Activated T-helper 2 cell treated with anti-CD3 and anti-CD28 coated beads, Interferon-gamma antibody, Interleukin-2, Interleukin-4, amounts not matched to agents 10 μg/mL and 5 μg/mL and 100 μg/mL, durations not matched to agents 14 hours and 24 hours and 36 hours (primary cell): ENCODE data around the gene MYO15A. TPM values are rescaled to one million over a fixed set of nuclear protein-coding genes. Genes with fewer than 3 reads are reported as not detected.

Experiments used
- DNase-seq: peaks from one replicate; pipeline ENCODE4 v3.0.0; 2021; ENCODE audit warnings: low spot score
- H3K27ac Mint-ChIP-seq: one replicate; pipeline ENCODE4 v1.8.0; 2021; ENCODE audit warnings: mixed read lengths
- H3K27me3 Mint-ChIP-seq: one replicate; pipeline ENCODE4 v1.8.0; 2021; ENCODE audit warnings: low read depth, mixed read lengths
- H3K36me3 Mint-ChIP-seq: one replicate; pipeline ENCODE4 v1.8.0; 2021; ENCODE audit warnings: low read depth, mixed read lengths
- H3K4me1 Mint-ChIP-seq: one replicate; pipeline ENCODE4 v1.8.0; 2021; ENCODE audit warnings: low read depth, mixed read lengths
- H3K4me3 Mint-ChIP-seq: one replicate; pipeline ENCODE4 v1.8.0; 2021; ENCODE audit warnings: low read depth, mild to moderate bottlenecking, moderate library complexity, mixed read lengths
- H3K9me3 Mint-ChIP-seq: one replicate; pipeline ENCODE4 v1.8.0; 2021; ENCODE audit warnings: mixed read lengths
- intact Hi-C: fragments of 100-400 bp; cut with micrococcal nuclease; formaldehyde crosslinking; loops from one replicate; pipeline ENCODE4 v1.15.1; 2023
- total RNA-seq: library from RNA; stranded (reverse); gene quantifications from 2 replicates; pipeline ENCODE4 v1.2.3, GENCODE V29; 2022

The MYO15A gene
- total RNA-seq, 1 donor from 2014 or later: 0.80 TPM

GRCh38 chr17:18107061-18107790, 1.3 kb upstream of the MYO15A start:
- no peak for DNase-seq
- intact Hi-C loops: no loop called here
- H3K36me3 Mint-ChIP-seq: peaks cover 12% of the 10 kb centered on the region
- H3K9me3 Mint-ChIP-seq: no peaks in the 10 kb centered on the region
- H3K27ac Mint-ChIP-seq: no peak overlapping the region
- no peak overlapping the region for H3K4me3 Mint-ChIP-seq
- no peaks in the 10 kb centered on the region for H3K4me1 Mint-ChIP-seq
- H3K27me3 Mint-ChIP-seq: no peaks in the 10 kb centered on the region

- Mint-ChIP-seq H3K4me1 (no peaks in the 10 kb centered on the region), H3K4me3 (no peak overlapping the region), H3K27me3 (no peaks in the 10 kb centered on the region), H3K27ac (no peak overlapping the region), H3K36me3 (peaks cover 12% of the 10 kb centered on the region), H3K9me3 (no peaks in the 10 kb centered on the region)
- DNase-seq: no peak
- intact Hi-C loops: no loop called here
These were observed 585 bp upstream of the MYO15A start for GRCh38 chr17:18107971-18108370.

GRCh38 chr17:18109935-18110485, 1.5 kb downstream of the MYO15A start:
- H3K4me1 Mint-ChIP-seq: no peaks in the 10 kb centered on the region

GRCh38 chr17:18110636-18111145, 2.1 kb downstream of the MYO15A start:
- peaks cover 4% of the 10 kb centered on the region for H3K36me3 Mint-ChIP-seq
- intact Hi-C loops: no loop called here
- H3K27me3 Mint-ChIP-seq: no peaks in the 10 kb centered on the region
- no peak overlapping the region for H3K4me3 Mint-ChIP-seq
- no peak overlapping the region for H3K27ac Mint-ChIP-seq
- no peak for DNase-seq
- H3K4me1 Mint-ChIP-seq: no peaks in the 10 kb centered on the region
- no peaks in the 10 kb centered on the region for H3K9me3 Mint-ChIP-seq

More at GRCh38 chr17:18109935-18110485, 1.5 kb downstream of the MYO15A start:
- no peak for DNase-seq
- intact Hi-C loops: no loop called here
- Mint-ChIP-seq H3K9me3 (no peaks in the 10 kb centered on the region), H3K4me3 (no peak overlapping the region), H3K27me3 (no peaks in the 10 kb centered on the region), H3K27ac (no peak overlapping the region), H3K36me3 (peaks cover 4% of the 10 kb centered on the region)

- intact Hi-C loops: no loop called here
- no peak overlapping the region for H3K4me3 Mint-ChIP-seq
These were observed 2.9 kb downstream of the MYO15A start for GRCh38 chr17:18111330-18111971.

GRCh38 chr17:18115517-18115916, 7.0 kb downstream of the MYO15A start:
- H3K27ac Mint-ChIP-seq: no peak overlapping the region
- no peak for DNase-seq
- H3K4me3 Mint-ChIP-seq: no peak overlapping the region
- H3K27me3 Mint-ChIP-seq: no peaks in the 10 kb centered on the region
- H3K36me3 Mint-ChIP-seq: no peaks in the 10 kb centered on the region
- intact Hi-C loops: no loop called here
- H3K4me1 Mint-ChIP-seq: no peaks in the 10 kb centered on the region
- peaks cover 4% of the 10 kb centered on the region for H3K9me3 Mint-ChIP-seq

More at GRCh38 chr17:18111330-18111971, 2.9 kb downstream of the MYO15A start:
- H3K36me3 Mint-ChIP-seq: peaks cover 4% of the 10 kb centered on the region
- DNase-seq: no peak
- no peaks in the 10 kb centered on the region for H3K4me1 Mint-ChIP-seq
- H3K27me3 Mint-ChIP-seq: no peaks in the 10 kb centered on the region
- H3K9me3 Mint-ChIP-seq: no peaks in the 10 kb centered on the region
- no peak overlapping the region for H3K27ac Mint-ChIP-seq

- Mint-ChIP-seq H3K27ac (no peak overlapping the region), H3K4me1 (no peaks in the 10 kb centered on the region), H3K4me3 (no peak overlapping the region), H3K9me3 (peaks cover 4% of the 10 kb centered on the region), H3K27me3 (no peaks in the 10 kb centered on the region), H3K36me3 (no peaks in the 10 kb centered on the region)
- intact Hi-C loops: no loop called here
- no peak for DNase-seq
These were observed 7.5 kb downstream of the MYO15A start for GRCh38 chr17:18116078-18116477.

GRCh38 chr17:18117533-18117932, 9.0 kb downstream of the MYO15A start:
- no peak for DNase-seq
- Mint-ChIP-seq H3K4me1 (no peaks in the 10 kb centered on the region), H3K27ac (no peak overlapping the region), H3K36me3 (no peaks in the 10 kb centered on the region), H3K27me3 (no peaks in the 10 kb centered on the region), H3K9me3 (peaks cover 4% of the 10 kb centered on the region), H3K4me3 (no peak overlapping the region)
- intact Hi-C loops: no loop called here

- Mint-ChIP-seq H3K4me3 (no peak overlapping the region), H3K4me1 (no peaks in the 10 kb centered on the region), H3K9me3 (peaks cover 4% of the 10 kb centered on the region), H3K36me3 (no peaks in the 10 kb centered on the region), H3K27me3 (no peaks in the 10 kb centered on the region), H3K27ac (no peak overlapping the region)
- intact Hi-C loops: no loop called here
- DNase-seq: no peak
These were observed 9.7 kb downstream of the MYO15A start for GRCh38 chr17:18117982-18118975.

GRCh38 chr17:18119166-18119745, 10.7 kb downstream of the MYO15A start:
- peaks cover 4% of the 10 kb centered on the region for H3K9me3 Mint-ChIP-seq
- intact Hi-C loops: no loop called here
- H3K4me1 Mint-ChIP-seq: no peaks in the 10 kb centered on the region
- H3K4me3 Mint-ChIP-seq: no peak overlapping the region
- no peaks in the 10 kb centered on the region for H3K36me3 Mint-ChIP-seq
- no peak overlapping the region for H3K27ac Mint-ChIP-seq
- DNase-seq: no peak
- H3K27me3 Mint-ChIP-seq: no peaks in the 10 kb centered on the region

- DNase-seq: no peak
- H3K27me3 Mint-ChIP-seq: no peaks in the 10 kb centered on the region
- H3K27ac Mint-ChIP-seq: no peak overlapping the region
- no peaks in the 10 kb centered on the region for H3K36me3 Mint-ChIP-seq
- intact Hi-C loops: no loop called here
- peaks cover 4% of the 10 kb centered on the region for H3K9me3 Mint-ChIP-seq
- H3K4me3 Mint-ChIP-seq: no peak overlapping the region
- H3K4me1 Mint-ChIP-seq: no peaks in the 10 kb centered on the region
These were observed 11.4 kb downstream of the MYO15A start for GRCh38 chr17:18119938-18120337.

- Mint-ChIP-seq H3K4me1 (no peaks in the 10 kb centered on the region), H3K27me3 (no peaks in the 10 kb centered on the region), H3K27ac (no peak overlapping the region), H3K36me3 (no peaks in the 10 kb centered on the region), H3K9me3 (peaks cover 4% of the 10 kb centered on the region), H3K4me3 (no peak overlapping the region)
- intact Hi-C loops: no loop called here
- DNase-seq: no peak
These were observed 12.0 kb downstream of the MYO15A start for GRCh38 chr17:18120461-18121017.
